OCI-LY7 (cell line): ENCODE measurements around the gene CIAO3.

Experiments used
- CTCF ChIP-seq: fragments of 200-600 bp; sonication (generic); conservative IDR thresholded peaks from 2 replicates; pipeline ENCODE4 v1.5.1; 2014; ENCODE audit warnings: mild to moderate bottlenecking, antibody characterized with exemption, low read length, moderate library complexity, mixed read lengths
- EZH2phosphoT487 ChIP-seq: fragments of 200-600 bp; sonication (generic); IDR thresholded peaks from 2 replicates; pipeline ENCODE4 v1.6.1; 2018; ENCODE audit warnings: low read depth, borderline replicate concordance, mild to moderate bottlenecking, mixed run types, antibody characterized with exemption, low read length, moderate library complexity, mixed read lengths

- TF ChIP-seq CTCF (0 out of 2 replicates have a peak, but pooled peaks have one; percentile 10), EZH2phosphoT487 (no peak)
Observed at GRCh38 chr16:706189-707061, 34.4 kb downstream of the CIAO3 start.
